Gastrocnemius medialis (tissue), 4 donors: ENCODE results near the gene PLEKHA5. TPM values are rescaled to one million over a fixed set of nuclear protein-coding genes. Genes with fewer than 3 reads are reported as not detected.

Source experiments
- ATAC-seq, 2 donors: fragments of 150-250 bp; one replicate each; pipeline ENCODE4 v1.9.1; 2016
- DNase-seq, 2 donors: peaks; one replicate each; pipeline ENCODE4 v3.0.0-alpha.2; 2019
- H3K27ac ChIP-seq, 4 donors: fragments of 200-600 bp; sonication (generic); 1 replicate in 1 of 4; 2 replicates in 3 of 4; pipeline ENCODE4 v1.5.1; 2016 to 2018; ENCODE audit warnings: mild to moderate bottlenecking in 2 of 4, moderate library complexity in 1 of 4
- H3K27me3 ChIP-seq, 3 donors: fragments of 200-600 bp; sonication (generic) in 2 of 3; 1 replicate in 1 of 3; 2 replicates in 2 of 3; pipeline versions ENCODE4 v1.5.1 to v1.6.0; 2016 to 2019; ENCODE audit warnings: mild to moderate bottlenecking in 1 of 3, moderate library complexity in 1 of 3
- H3K36me3 ChIP-seq, 2 donors: fragments of 200-600 bp; sonication (generic) in 1 of 2; one replicate each; pipeline ENCODE4 v1.5.1; 2017 to 2018
- H3K4me1 ChIP-seq, 2 donors: fragments of 200-600 bp; sonication (generic) in 1 of 2; one replicate each; pipeline ENCODE4 v1.5.1; 2016 to 2017; ENCODE audit warnings: mild to moderate bottlenecking in 2 of 2
- H3K4me3 ChIP-seq, 4 donors: fragments of 200-600 bp; sonication (generic) in 3 of 4; 1 replicate in 1 of 4; 2 replicates in 3 of 4; pipeline ENCODE4 v1.5.1; 2016 to 2019; ENCODE audit warnings: mild to moderate bottlenecking in 2 of 4
- H3K9me3 ChIP-seq, 3 donors: fragments of 200-600 bp; sonication (generic) in 2 of 3; 1 replicate in 1 of 3; 2 replicates in 2 of 3; pipeline ENCODE4 v1.5.1; 2016 to 2019
- CTCF ChIP-seq, 5 experiments: fragments of 450-650 bp in 3 of 5; fragments of 200-600 bp in 2 of 5; sonication (generic) in 2 of 5; IDR thresholded peaks in 4 of 5; conservative IDR thresholded peaks in 1 of 5; 1 replicate in 4 of 5; 2 replicates in 1 of 5; pipeline ENCODE4 v1.5.1; 2016 to 2019; ENCODE audit warnings: antibody characterized with exemption in 5 of 5, mild to moderate bottlenecking in 3 of 5, moderate library complexity in 3 of 5
- POLR2A ChIP-seq, 2 donors: fragments of 450-650 bp; IDR thresholded peaks; one replicate each; pipeline ENCODE4 v1.6.1; 2017; ENCODE audit warnings: antibody characterized with exemption in 2 of 2, mild to moderate bottlenecking in 2 of 2, moderate library complexity in 2 of 2
- in situ Hi-C, 4 donors: fragments of 200-750 bp; cut with MboI; loops; one replicate each; pipeline versions ENCODE4 v1.15.0 to v1.8.0; 2017; ENCODE audit warnings: low sequenced_read_pairs in 4 of 4
- intact Hi-C: fragments of 100-400 bp; cut with DNase I; formaldehyde crosslinking; loops from one replicate; pipeline ENCODE4 v1.15.1; 2023; ENCODE audit warnings: low total_unique reads
- total RNA-seq, 4 donors: library from RNA; depleted of rRNA; stranded (reverse); fragments of >200 nt; gene quantifications; one replicate each; pipeline versions ENCODE4 v1.1.0 to v1.2.3, GENCODE V29; 2016

Gene PLEKHA5
- total RNA-seq, 4 donors from 2014 or later, result 1.0 to 2.7 (median 1.5) TPM

- ATAC-seq (no peak), DNase-seq (no peak)
- intact Hi-C loops, result no loop called here
- H3K4me3 ChIP-seq, result no peak overlapping the region
- H3K27me3 ChIP-seq, result no peaks in the 10 kb centered on the region
- in situ Hi-C loops, result loop anchor here in 1 of 4 donors (25.0 kb wide), 1 partner anchor 91 kb away; no protein-coding TSS in a partner anchor
- H3K9me3 ChIP-seq, result no peaks in the 10 kb centered on the region
- no peaks in the 10 kb centered on the region for H3K4me1 ChIP-seq
- H3K36me3 ChIP-seq, result no peaks in the 10 kb centered on the region
- no peak overlapping the region for H3K27ac ChIP-seq
- TF ChIP-seq POLR2A (IDR thresholded peaks at IDR 0.05) (no peak), CTCF (IDR thresholded peaks at IDR 0.05 in 4 of 5, conservative IDR thresholded peaks at IDR 0.05 in 1 of 5) (no peak)
Measured at GRCh38 chr12:19278407-19278806, 148.9 kb downstream of the PLEKHA5 start.

GRCh38 chr12:19282133-19282699 is 152.7 kb downstream of the PLEKHA5 start:
- intact Hi-C loops, result no loop called here

GRCh38 chr12:19284658-19285057 is 155.1 kb downstream of the PLEKHA5 start:
- intact Hi-C loops (no loop called here), in situ Hi-C loops (loop anchor here in 1 of 4 donors (25.0 kb wide), 1 partner anchor 97 kb away; no protein-coding TSS in a partner anchor)
- TF ChIP-seq POLR2A (IDR thresholded peaks at IDR 0.05), result no peak
- no peak for TF ChIP-seq CTCF (IDR thresholded peaks at IDR 0.05 in 4 of 5, conservative IDR thresholded peaks at IDR 0.05 in 1 of 5)
- ATAC-seq, result no peak
- no peak overlapping the region for H3K4me3 ChIP-seq
- no peaks in the 10 kb centered on the region for H3K4me1 ChIP-seq
- H3K27ac ChIP-seq, result no peak overlapping the region
- H3K36me3 ChIP-seq, result no peaks in the 10 kb centered on the region
- no peaks in the 10 kb centered on the region for H3K9me3 ChIP-seq
- no peaks in the 10 kb centered on the region for H3K27me3 ChIP-seq
- no peak for DNase-seq

More at GRCh38 chr12:19282133-19282699, 152.7 kb downstream of the PLEKHA5 start:
- TF ChIP-seq CTCF (IDR thresholded peaks at IDR 0.05 in 4 of 5, conservative IDR thresholded peaks at IDR 0.05 in 1 of 5) (no peak), POLR2A (IDR thresholded peaks at IDR 0.05) (no peak)
- DNase-seq, result no peak
- Histone ChIP-seq H3K4me1 (no peaks in the 10 kb centered on the region), H3K9me3 (no peaks in the 10 kb centered on the region), H3K27me3 (no peaks in the 10 kb centered on the region), H3K4me3 (no peak overlapping the region), H3K36me3 (no peaks in the 10 kb centered on the region), H3K27ac (no peak overlapping the region)
- in situ Hi-C loops, result loop anchor here in 1 of 4 donors (25.0 kb wide), 1 partner anchor 95 kb away; no protein-coding TSS in a partner anchor
- no peak for ATAC-seq

GRCh38 chr12:19285793-19286448 is 156.4 kb downstream of the PLEKHA5 start:
- in situ Hi-C loops, result loop anchor here in 1 of 4 donors (25.0 kb wide), 1 partner anchor 99 kb away; no protein-coding TSS in a partner anchor
- ATAC-seq, result no peak
- Histone ChIP-seq H3K4me1 (no peaks in the 10 kb centered on the region), H3K27ac (no peak overlapping the region), H3K9me3 (no peaks in the 10 kb centered on the region), H3K27me3 (no peaks in the 10 kb centered on the region), H3K4me3 (no peak overlapping the region), H3K36me3 (no peaks in the 10 kb centered on the region)
- DNase-seq, result no peak
- intact Hi-C loops, result no loop called here
- TF ChIP-seq CTCF (IDR thresholded peaks at IDR 0.05 in 4 of 5, conservative IDR thresholded peaks at IDR 0.05 in 1 of 5), result no peak
- no peak for TF ChIP-seq POLR2A (IDR thresholded peaks at IDR 0.05)
